Body of pancreas (tissue), 4 donors: Measurements from ENCODE around the gene IZUMO4.

Experiments used
- POLR2A ChIP-seq, 3 donors: fragments of 450-650 bp; IDR thresholded peaks; one replicate each; pipeline ENCODE4 v1.6.1; 2016; ENCODE audit warnings: antibody characterized with exemption in 3 of 3, mild to moderate bottlenecking in 2 of 3
- TF ChIP-seq, protein P1 (sequence below), 7 experiments: fragments of 450-650 bp in 4 of 7; fragments of 200-600 bp in 3 of 7; sonication (generic) in 3 of 7; IDR thresholded peaks; one replicate each; pipeline ENCODE4 v1.5.1; 2016 to 2019; ENCODE audit warnings: antibody characterized with exemption in 7 of 7

DNA sequence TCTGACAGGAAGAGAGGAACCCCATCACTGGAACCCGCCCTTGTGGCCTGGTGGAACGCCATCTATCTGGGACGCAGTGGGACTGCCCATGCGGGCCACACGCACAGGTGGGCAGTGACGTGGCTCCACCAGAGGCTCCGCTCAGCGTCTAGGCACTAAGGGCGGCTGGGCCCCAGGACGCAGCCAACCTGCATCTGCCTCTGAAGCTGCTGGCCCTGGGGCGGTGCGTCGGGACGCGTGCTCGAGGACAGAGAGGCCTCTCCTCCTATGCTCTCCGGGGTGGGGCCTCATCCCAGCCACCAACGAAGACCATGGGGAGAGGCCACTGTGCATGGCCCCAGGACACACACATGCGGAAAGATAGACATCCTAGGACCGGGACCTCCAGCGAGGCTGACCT is 18.1 kb downstream of the IZUMO4 start:
- TF ChIP-seq, protein P1, sequence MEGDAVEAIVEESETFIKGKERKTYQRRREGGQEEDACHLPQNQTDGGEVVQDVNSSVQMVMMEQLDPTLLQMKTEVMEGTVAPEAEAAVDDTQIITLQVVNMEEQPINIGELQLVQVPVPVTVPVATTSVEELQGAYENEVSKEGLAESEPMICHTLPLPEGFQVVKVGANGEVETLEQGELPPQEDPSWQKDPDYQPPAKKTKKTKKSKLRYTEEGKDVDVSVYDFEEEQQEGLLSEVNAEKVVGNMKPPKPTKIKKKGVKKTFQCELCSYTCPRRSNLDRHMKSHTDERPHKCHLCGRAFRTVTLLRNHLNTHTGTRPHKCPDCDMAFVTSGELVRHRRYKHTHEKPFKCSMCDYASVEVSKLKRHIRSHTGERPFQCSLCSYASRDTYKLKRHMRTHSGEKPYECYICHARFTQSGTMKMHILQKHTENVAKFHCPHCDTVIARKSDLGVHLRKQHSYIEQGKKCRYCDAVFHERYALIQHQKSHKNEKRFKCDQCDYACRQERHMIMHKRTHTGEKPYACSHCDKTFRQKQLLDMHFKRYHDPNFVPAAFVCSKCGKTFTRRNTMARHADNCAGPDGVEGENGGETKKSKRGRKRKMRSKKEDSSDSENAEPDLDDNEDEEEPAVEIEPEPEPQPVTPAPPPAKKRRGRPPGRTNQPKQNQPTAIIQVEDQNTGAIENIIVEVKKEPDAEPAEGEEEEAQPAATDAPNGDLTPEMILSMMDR (IDR thresholded peaks at IDR 0.05): no peak
- TF ChIP-seq POLR2A (IDR thresholded peaks at IDR 0.05): no peak
